Measurements from ENCODE around the gene BRF1. TPM values are rescaled to one million over a fixed set of nuclear protein-coding genes. Genes with fewer than 3 reads are reported as not detected.

Gene BRF1
- total and polyA plus RNA-seq, 3 donors from 2014 or later = 30.3 to 112 (median 95.3) TPM

DNA sequence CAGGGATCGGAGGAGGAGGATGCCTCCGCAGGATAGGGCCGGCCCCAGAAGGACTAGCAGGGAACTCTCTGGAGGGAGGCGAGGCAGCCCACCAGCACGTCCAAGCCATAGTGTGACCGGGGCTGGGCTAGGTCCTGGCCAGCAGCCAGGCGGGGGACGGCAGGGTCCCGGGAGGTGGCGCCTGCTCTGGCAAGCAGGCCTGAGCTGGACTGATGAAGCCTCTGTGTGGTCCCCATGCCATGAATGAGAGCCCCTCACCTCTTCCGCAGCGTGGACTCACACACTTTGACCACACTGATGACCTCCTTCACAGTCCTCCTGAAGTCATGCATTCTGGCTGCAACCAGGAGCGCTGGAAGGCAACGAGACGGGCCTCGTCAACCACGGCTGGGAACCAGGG is 72.2 kb downstream of the BRF1 start:
- no peak overlapping the region for H3K4me3 ChIP-seq
- WGBS, 2 donors = 59 to 79% methylated on average over 17 of the region's 17 CpGs
- DNase-seq = no peak
- H3K9me3 ChIP-seq = no peaks in the 10 kb centered on the region
- H3K4me1 ChIP-seq = no peaks in the 10 kb centered on the region
- H3K27ac ChIP-seq = no peak overlapping the region
- intact Hi-C loops (cut with DNase I; ENCODE audit: low total_unique reads) = no loop called here
- TF ChIP-seq POLR2A (IDR thresholded peaks at IDR 0.05) = no peak
- TF ChIP-seq, protein P1, sequence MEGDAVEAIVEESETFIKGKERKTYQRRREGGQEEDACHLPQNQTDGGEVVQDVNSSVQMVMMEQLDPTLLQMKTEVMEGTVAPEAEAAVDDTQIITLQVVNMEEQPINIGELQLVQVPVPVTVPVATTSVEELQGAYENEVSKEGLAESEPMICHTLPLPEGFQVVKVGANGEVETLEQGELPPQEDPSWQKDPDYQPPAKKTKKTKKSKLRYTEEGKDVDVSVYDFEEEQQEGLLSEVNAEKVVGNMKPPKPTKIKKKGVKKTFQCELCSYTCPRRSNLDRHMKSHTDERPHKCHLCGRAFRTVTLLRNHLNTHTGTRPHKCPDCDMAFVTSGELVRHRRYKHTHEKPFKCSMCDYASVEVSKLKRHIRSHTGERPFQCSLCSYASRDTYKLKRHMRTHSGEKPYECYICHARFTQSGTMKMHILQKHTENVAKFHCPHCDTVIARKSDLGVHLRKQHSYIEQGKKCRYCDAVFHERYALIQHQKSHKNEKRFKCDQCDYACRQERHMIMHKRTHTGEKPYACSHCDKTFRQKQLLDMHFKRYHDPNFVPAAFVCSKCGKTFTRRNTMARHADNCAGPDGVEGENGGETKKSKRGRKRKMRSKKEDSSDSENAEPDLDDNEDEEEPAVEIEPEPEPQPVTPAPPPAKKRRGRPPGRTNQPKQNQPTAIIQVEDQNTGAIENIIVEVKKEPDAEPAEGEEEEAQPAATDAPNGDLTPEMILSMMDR (IDR thresholded peaks at IDR 0.05) = no peak
- no peaks in the 10 kb centered on the region for H3K27me3 ChIP-seq
- H3K36me3 ChIP-seq (ENCODE audit: low read depth, missing control alignments) = no peaks in the 10 kb centered on the region

DNA sequence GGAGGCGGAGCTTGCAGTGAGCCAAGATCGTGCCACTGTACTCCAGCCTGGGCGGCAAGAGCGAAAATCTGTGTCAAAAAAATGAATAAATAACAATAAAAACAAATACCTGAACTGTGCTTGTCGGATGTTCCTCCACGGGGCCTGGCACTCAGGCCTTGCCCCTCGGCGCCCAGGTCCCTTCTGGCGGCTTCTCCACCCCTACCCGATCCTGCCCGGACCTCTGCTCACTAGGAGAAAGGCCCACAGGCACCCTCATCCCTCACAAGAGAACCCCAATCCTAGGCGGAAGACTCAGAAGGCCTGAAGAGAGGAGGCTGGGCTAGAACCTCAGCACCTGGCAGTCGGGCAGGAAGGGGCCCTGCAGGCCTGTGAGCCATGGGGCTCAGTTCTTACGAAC is 73.5 kb downstream of the BRF1 start:
- TF ChIP-seq POLR2A (IDR thresholded peaks at IDR 0.05) = no peak
- TF ChIP-seq, protein P1 (IDR thresholded peaks at IDR 0.05) = no peak
- DNase-seq = no peak
- Histone ChIP-seq H3K36me3 (ENCODE audit: low read depth, missing control alignments) (no peaks in the 10 kb centered on the region), H3K27me3 (no peaks in the 10 kb centered on the region), H3K4me1 (no peaks in the 10 kb centered on the region), H3K4me3 (no peak overlapping the region), H3K9me3 (no peaks in the 10 kb centered on the region), H3K27ac (no peak overlapping the region)
- intact Hi-C loops (cut with DNase I; ENCODE audit: low total_unique reads) = no loop called here
- 93 to 98% methylated on average over 14 of the region's 14 CpGs for WGBS, 2 donors

DNA sequence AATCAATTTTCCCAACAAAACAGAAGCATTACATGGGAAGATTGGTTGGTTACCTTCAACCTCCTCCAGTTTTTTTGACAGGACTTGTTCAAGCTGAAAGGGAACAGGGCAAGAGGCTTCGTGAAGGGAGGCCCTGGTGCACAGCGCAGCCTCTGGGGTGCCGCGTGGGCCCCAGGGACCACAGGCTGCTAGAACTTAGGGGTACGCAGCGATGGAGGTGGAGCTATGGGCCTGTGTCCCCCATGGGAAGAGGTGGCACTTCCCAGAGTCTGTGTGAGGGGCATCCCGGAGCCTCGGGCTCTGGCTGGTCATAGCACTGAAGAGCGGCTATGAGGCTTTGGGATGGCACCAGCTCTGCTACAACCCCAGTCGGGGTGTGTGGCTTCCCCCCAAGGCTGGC is 74.6 kb downstream of the BRF1 start:
- Histone ChIP-seq H3K27me3 (no peaks in the 10 kb centered on the region), H3K4me3 (no peak overlapping the region), H3K4me1 (no peaks in the 10 kb centered on the region), H3K27ac (no peak overlapping the region), H3K36me3 (ENCODE audit: low read depth, missing control alignments) (no peaks in the 10 kb centered on the region), H3K9me3 (no peaks in the 10 kb centered on the region)
- TF ChIP-seq, protein P1 (IDR thresholded peaks at IDR 0.05) = no peak
- TF ChIP-seq POLR2A (IDR thresholded peaks at IDR 0.05) = no peak
- no peak for DNase-seq
- 97% methylated on average over 7 to 10 of the region's 10 CpGs for WGBS, 2 donors
- intact Hi-C loops (cut with DNase I; ENCODE audit: low total_unique reads) = no loop called here

DNA sequence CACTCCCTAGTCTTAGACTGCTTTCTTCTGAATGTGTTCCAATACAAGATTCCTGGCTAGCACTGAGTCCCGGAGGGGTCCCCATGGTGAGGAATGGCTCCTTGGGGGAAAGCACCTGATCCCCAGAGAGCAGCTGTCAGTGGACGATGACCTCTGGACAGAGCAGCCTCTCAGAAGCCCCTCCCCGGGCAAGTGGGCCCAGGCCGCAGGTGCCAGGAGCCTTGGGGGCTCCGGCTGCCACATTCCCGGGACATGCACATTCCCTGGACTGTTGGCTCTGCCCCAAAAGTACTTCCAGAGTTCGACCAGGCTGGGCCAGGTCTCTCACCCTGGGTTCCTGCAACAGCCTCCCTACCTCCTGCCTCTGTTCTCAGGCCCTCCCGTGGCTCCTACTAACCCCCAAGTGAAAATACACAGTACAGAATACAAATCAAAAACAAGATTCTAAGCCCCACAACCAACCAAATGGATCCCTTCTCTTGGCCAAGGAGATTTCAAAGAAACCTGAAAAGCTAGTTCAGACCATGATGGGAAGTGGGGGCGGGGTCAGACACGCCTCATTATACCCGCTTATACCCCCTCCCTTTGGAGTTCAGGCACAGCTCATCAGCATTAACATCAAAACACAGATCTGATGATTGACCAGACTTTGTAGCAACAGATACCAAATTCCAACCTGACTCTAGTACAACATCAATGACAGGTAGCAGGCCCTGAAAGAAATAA is 75.8 kb downstream of the BRF1 start:
- no peak overlapping the region for H3K4me3 ChIP-seq
- no peaks in the 10 kb centered on the region for H3K27me3 ChIP-seq
- intact Hi-C loops (cut with DNase I; ENCODE audit: low total_unique reads) = no loop called here
- H3K4me1 ChIP-seq = no peaks in the 10 kb centered on the region
- no peak for DNase-seq
- H3K36me3 ChIP-seq (ENCODE audit: low read depth, missing control alignments) = no peaks in the 10 kb centered on the region
- TF ChIP-seq, protein P1 (IDR thresholded peaks at IDR 0.05) = no peak
- TF ChIP-seq POLR2A (IDR thresholded peaks at IDR 0.05) = no peak
- 86 to 95% methylated on average over 11 of the region's 11 CpGs for WGBS, 2 donors
- no peak overlapping the region for H3K27ac ChIP-seq
- H3K9me3 ChIP-seq = no peaks in the 10 kb centered on the region

All from testis (tissue), 3 donors.